ENCODE results near the gene PGM2. TPM values are rescaled to one million over a fixed set of nuclear protein-coding genes. Genes with fewer than 3 reads are reported as not detected.

Gene PGM2
- total and polyA plus RNA-seq, 2 donors (not counting 3 experiments of a cell fraction or from before 2014, with no cell fraction given) = 17.9 to 53.9 TPM

DNA sequence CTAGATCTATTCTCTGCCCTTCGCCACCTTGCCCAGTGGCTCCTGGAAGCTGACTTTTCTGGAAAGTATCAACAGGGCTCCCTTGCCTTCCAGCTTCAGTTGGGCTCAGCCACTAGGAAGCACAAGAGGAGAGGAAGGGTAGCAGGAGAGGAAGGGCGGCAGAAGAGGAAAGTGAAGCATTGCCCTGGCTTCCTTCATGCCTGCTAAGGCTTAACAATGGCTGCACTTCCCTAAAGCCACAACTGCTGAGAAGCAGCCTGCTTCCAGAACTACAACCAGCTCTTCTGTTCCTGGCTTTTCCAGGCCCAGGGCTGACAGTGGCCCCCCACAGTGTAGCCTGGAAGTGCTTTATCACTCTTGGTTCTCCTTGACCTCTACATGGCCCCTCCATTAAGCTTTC is 29.1 kb upstream of the PGM2 start:
- Histone ChIP-seq H3K4me3 (replicated peaks in 1 of 3; ENCODE audit: insufficient read depth in 1 of 3, low read depth in 1 of 3, low read length in 3 of 3) (no peak overlapping the region), H3K36me3 (ENCODE audit: control insufficient read depth in 2 of 2, extremely low read depth in 1 of 2, insufficient read depth in 2 of 2, low read length in 2 of 2) (no peaks in the 10 kb centered on the region), H3K79me2 (ENCODE audit: control insufficient read depth, insufficient read depth, low read length) (no peaks in the 10 kb centered on the region), H3K9me1 (replicated peaks; ENCODE audit: control insufficient read depth, extremely low read depth, insufficient read depth, low read length) (no peaks in the 10 kb centered on the region), H3K9ac (replicated peaks; ENCODE audit: extremely low read depth, insufficient read depth, low read length) (no peak overlapping the region), H2AFZ (ENCODE audit: low read depth, low read length) (no peak overlapping the region), H3K9me3 (replicated peaks; ENCODE audit: control insufficient read depth, insufficient read depth, low read length) (no peaks in the 10 kb centered on the region), H3K4me2 (ENCODE audit: insufficient read depth, low read length) (no peak overlapping the region), H3K27me3 (ENCODE audit: control insufficient read depth in 2 of 2, insufficient read depth in 2 of 2, low read length in 2 of 2) (peaks cover 0 to 6% of the 10 kb centered on the region in 2 experiments), H3K4me1 (ENCODE audit: control insufficient read depth, extremely low read depth, insufficient read depth, low read length) (no peaks in the 10 kb centered on the region), H4K20me1 (replicated peaks; ENCODE audit: control insufficient read depth, extremely low read depth, insufficient read depth, low read length) (no peaks in the 10 kb centered on the region), H3K27ac (ENCODE audit: insufficient read depth, low read depth, low read length) (no peak overlapping the region)
- CTCF ChIA-PET = interaction anchor here (1.0 to 2.1 kb wide), 4 partner anchors 136 to 344 kb away, joined by 3 to 6 read pairs (median 4); a partner anchor contains a TSS
- TF ChIP-seq GATA2 (IDR thresholded peaks at IDR 0.05; ENCODE audit: insufficient read depth, insufficient read length, low read depth, low read length) = no peak
- TF ChIP-seq EZH2 (IDR thresholded peaks at IDR 0.05; ENCODE audit: borderline replicate concordance, low read depth, low read length, severe bottlenecking) = no peak
- no peak for TF ChIP-seq JUN (IDR thresholded peaks at IDR 0.05; ENCODE audit: borderline replicate concordance, insufficient read depth, insufficient read length, low read depth)
- dilution Hi-C loops (cut with MboI; ENCODE audit: extremely low pct_ligation_motif_present, low sequenced_read_pairs) = no loop called here
- intact Hi-C loops (cut with micrococcal nuclease) = no loop called here
- DNase-seq (ENCODE audit: low read depth, low spot score) (no peak), FAIRE-seq (no peak)
- POLR2A ChIA-PET = no interaction called here
- no TSS peak for BruUV-seq (replicated peaks)

DNA sequence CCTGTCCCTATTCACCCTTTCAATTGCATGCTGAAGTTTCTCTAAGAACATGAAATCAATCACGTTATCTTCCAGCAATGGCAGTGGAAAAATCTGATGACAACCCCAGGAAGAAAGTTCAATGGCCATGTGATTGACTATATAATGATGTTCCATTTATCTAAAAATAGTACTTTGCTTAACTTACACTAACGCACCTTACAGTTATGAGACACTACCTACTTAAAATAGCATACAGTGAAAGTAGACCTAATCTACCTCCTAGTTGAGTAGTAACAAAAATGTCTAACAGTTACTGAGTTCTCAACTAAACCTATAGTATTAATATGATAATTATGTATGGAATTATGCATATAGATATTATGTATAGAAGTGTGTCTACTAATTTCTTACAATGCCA is 28.6 kb upstream of the PGM2 start:
- ChIA-PET POLR2A (no interaction called here), CTCF (interaction anchor here (0.8 to 1.5 kb wide), 5 partner anchors 136 to 345 kb away, joined by 3 to 4 read pairs (median 3); a partner anchor contains a TSS)
- H3K4me2 ChIP-seq (ENCODE audit: insufficient read depth, low read length) = no peak overlapping the region
- no peaks in the 10 kb centered on the region for H3K9me3 ChIP-seq (replicated peaks; ENCODE audit: control insufficient read depth, insufficient read depth, low read length)
- H3K27ac ChIP-seq (ENCODE audit: insufficient read depth, low read depth, low read length) = no peak overlapping the region
- no peak overlapping the region for H3K9ac ChIP-seq (replicated peaks; ENCODE audit: extremely low read depth, insufficient read depth, low read length)
- DNase-seq (ENCODE audit: low read depth, low spot score) = no peak
- FAIRE-seq = no peak
- BruUV-seq (replicated peaks) = no TSS peak
- no peaks in the 10 kb centered on the region for H4K20me1 ChIP-seq (replicated peaks; ENCODE audit: control insufficient read depth, extremely low read depth, insufficient read depth, low read length)
- dilution Hi-C loops (cut with MboI; ENCODE audit: extremely low pct_ligation_motif_present, low sequenced_read_pairs) (no loop called here), intact Hi-C loops (cut with micrococcal nuclease) (no loop called here)
- no peak overlapping the region for H3K4me3 ChIP-seq (replicated peaks in 1 of 3; ENCODE audit: insufficient read depth in 1 of 3, low read depth in 1 of 3, low read length in 3 of 3)
- no peaks in the 10 kb centered on the region for H3K36me3 ChIP-seq (ENCODE audit: control insufficient read depth in 2 of 2, extremely low read depth in 1 of 2, insufficient read depth in 2 of 2, low read length in 2 of 2)
- peaks cover 0 to 6% of the 10 kb centered on the region in 2 experiments for H3K27me3 ChIP-seq (ENCODE audit: control insufficient read depth in 2 of 2, insufficient read depth in 2 of 2, low read length in 2 of 2)
- no peak for TF ChIP-seq GATA2 (IDR thresholded peaks at IDR 0.05; ENCODE audit: insufficient read depth, insufficient read length, low read depth, low read length)
- no peak for TF ChIP-seq EZH2 (IDR thresholded peaks at IDR 0.05; ENCODE audit: borderline replicate concordance, low read depth, low read length, severe bottlenecking)
- no peak for TF ChIP-seq POLR2A (IDR thresholded peaks at IDR 0.05; ENCODE audit: low read depth, low read length)
- no peak for TF ChIP-seq JUN (IDR thresholded peaks at IDR 0.05; ENCODE audit: borderline replicate concordance, insufficient read depth, insufficient read length, low read depth)
- TF ChIP-seq, protein P1, sequence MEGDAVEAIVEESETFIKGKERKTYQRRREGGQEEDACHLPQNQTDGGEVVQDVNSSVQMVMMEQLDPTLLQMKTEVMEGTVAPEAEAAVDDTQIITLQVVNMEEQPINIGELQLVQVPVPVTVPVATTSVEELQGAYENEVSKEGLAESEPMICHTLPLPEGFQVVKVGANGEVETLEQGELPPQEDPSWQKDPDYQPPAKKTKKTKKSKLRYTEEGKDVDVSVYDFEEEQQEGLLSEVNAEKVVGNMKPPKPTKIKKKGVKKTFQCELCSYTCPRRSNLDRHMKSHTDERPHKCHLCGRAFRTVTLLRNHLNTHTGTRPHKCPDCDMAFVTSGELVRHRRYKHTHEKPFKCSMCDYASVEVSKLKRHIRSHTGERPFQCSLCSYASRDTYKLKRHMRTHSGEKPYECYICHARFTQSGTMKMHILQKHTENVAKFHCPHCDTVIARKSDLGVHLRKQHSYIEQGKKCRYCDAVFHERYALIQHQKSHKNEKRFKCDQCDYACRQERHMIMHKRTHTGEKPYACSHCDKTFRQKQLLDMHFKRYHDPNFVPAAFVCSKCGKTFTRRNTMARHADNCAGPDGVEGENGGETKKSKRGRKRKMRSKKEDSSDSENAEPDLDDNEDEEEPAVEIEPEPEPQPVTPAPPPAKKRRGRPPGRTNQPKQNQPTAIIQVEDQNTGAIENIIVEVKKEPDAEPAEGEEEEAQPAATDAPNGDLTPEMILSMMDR (IDR thresholded peaks at IDR 0.05; ENCODE audit: extremely low read depth in 1 of 2, insufficient read depth in 1 of 2, low read depth in 1 of 2, low read length in 2 of 2) = no peak
- no peak for TF ChIP-seq MYC (IDR thresholded peaks at IDR 0.05; ENCODE audit: low read depth, low read length)
- TF ChIP-seq POLR2AphosphoS5 (IDR thresholded peaks at IDR 0.05; ENCODE audit: insufficient read depth, low read depth, low read length) = no peak
- H3K4me1 ChIP-seq (ENCODE audit: control insufficient read depth, extremely low read depth, insufficient read depth, low read length) = no peaks in the 10 kb centered on the region
- H2AFZ ChIP-seq (ENCODE audit: low read depth, low read length) = no peak overlapping the region
- H3K9me1 ChIP-seq (replicated peaks; ENCODE audit: control insufficient read depth, extremely low read depth, insufficient read depth, low read length) = no peaks in the 10 kb centered on the region
- H3K79me2 ChIP-seq (ENCODE audit: control insufficient read depth, insufficient read depth, low read length) = no peaks in the 10 kb centered on the region
